Measurements from ENCODE around the gene ATG2B.

GRCh38 chr14:96384740-96385139 is 21.6 kb upstream of the ATG2B start:
- no peak for TF ChIP-seq CTCF (IDR thresholded peaks at IDR 0.05 in 8 of 11, conservative IDR thresholded peaks at IDR 0.05 in 3 of 11)
- no peak for TF ChIP-seq POLR2A (IDR thresholded peaks at IDR 0.05)

All from spleen (tissue), 7 donors.